Measurements from ENCODE around the gene MAP7D2. TPM values are rescaled to one million over a fixed set of nuclear protein-coding genes. Genes with fewer than 3 reads are reported as not detected.

Gene MAP7D2
- total and polyA plus RNA-seq, 2 of the 4 experiments (the other 2 are of a cell fraction): 0.18 to 0.19 TPM

GRCh38 chrX:20011608-20012007, 105.1 kb downstream of the MAP7D2 start:
- Histone ChIP-seq H4K8ac (ENCODE audit: low read depth in 2 of 2, low read length in 2 of 2) (no peak overlapping the region), H3K36me3 (ENCODE audit: control insufficient read depth, insufficient read depth, low read length) (no peaks in the 10 kb centered on the region), H2AK5ac (ENCODE audit: low read depth, low read length) (no peak overlapping the region), H3K4me3 (ENCODE audit: insufficient read depth, low read depth, low read length) (no peak overlapping the region), H3K9me3 (ENCODE audit: control insufficient read depth, insufficient read depth, low read length) (peaks cover 13% of the 10 kb centered on the region), H3K9ac (ENCODE audit: low read depth, low read length) (no peak overlapping the region), H3K79me1 (ENCODE audit: low read depth in 1 of 2, low read length in 2 of 2) (no peaks in the 10 kb centered on the region), H3K4me2 (ENCODE audit: low read depth, low read length) (no peak overlapping the region), H3K27me3 (ENCODE audit: control insufficient read depth, insufficient read depth, low read length) (peaks cover 16% of the 10 kb centered on the region), H2AK9ac (replicated peaks; ENCODE audit: low read depth, low read length, poor library complexity) (no peak overlapping the region), H2AFZ (replicated peaks; ENCODE audit: low read length, poor library complexity) (no peak overlapping the region), H3K23ac (ENCODE audit: low read depth, low read length) (no peak overlapping the region), H3K14ac (replicated peaks; ENCODE audit: low read depth, low read length) (no peak overlapping the region), H3K9me1 (ENCODE audit: insufficient read depth, low read length) (no peaks in the 10 kb centered on the region), H2BK15ac (ENCODE audit: low read depth, low read length) (no peak overlapping the region), H4K20me1 (ENCODE audit: insufficient read depth, low read length) (no peaks in the 10 kb centered on the region), H3K4me1 (ENCODE audit: control insufficient read depth, insufficient read depth, low read length) (no peaks in the 10 kb centered on the region), H3K27ac (ENCODE audit: insufficient read depth, low read length) (no peak overlapping the region), H3K18ac (ENCODE audit: low read depth, low read length) (no peak overlapping the region), H2BK20ac (ENCODE audit: low read depth, low read length) (no peak overlapping the region), H3K4ac (ENCODE audit: low read depth, low read length) (no peak overlapping the region), H3K56ac (ENCODE audit: extremely low read depth, insufficient read depth, low read length) (no peak overlapping the region), H4K5ac (ENCODE audit: low read depth, low read length) (no peak overlapping the region), H4K91ac (ENCODE audit: insufficient read depth, low read depth, low read length) (no peak overlapping the region), H2BK120ac (ENCODE audit: low read depth, low read length) (no peak overlapping the region), H2BK5ac (ENCODE audit: low read depth, low read length, poor library complexity, severe bottlenecking) (no peak overlapping the region)
- ChIA-PET POLR2A (ENCODE audit: unreplicated experiment) (no interaction called here), CTCF (no interaction called here)
- dilution Hi-C loops (cut with HindIII; ENCODE audit: low sequenced_read_pairs, unreplicated experiment) (no loop called here), intact Hi-C loops (cut with micrococcal nuclease) (no loop called here), in situ Hi-C loops (cut with MboI; ENCODE audit: low sequenced_read_pairs) (no loop called here)
- TF ChIP-seq NFE2L2 (IDR thresholded peaks at IDR 0.05; ENCODE audit: low read depth, low read length) (no peak), MAZ (IDR thresholded peaks at IDR 0.05; ENCODE audit: borderline replicate concordance, low read depth, low read length) (no peak), RAD21 (IDR thresholded peaks at IDR 0.05; ENCODE audit: low read length) (no peak), ELK1 (IDR thresholded peaks at IDR 0.05; ENCODE audit: borderline replicate concordance, low read depth, low read length) (no peak), CHD1 (IDR thresholded peaks at IDR 0.05; ENCODE audit: low read depth, low read length) (no peak)
- TF ChIP-seq, protein P1, sequence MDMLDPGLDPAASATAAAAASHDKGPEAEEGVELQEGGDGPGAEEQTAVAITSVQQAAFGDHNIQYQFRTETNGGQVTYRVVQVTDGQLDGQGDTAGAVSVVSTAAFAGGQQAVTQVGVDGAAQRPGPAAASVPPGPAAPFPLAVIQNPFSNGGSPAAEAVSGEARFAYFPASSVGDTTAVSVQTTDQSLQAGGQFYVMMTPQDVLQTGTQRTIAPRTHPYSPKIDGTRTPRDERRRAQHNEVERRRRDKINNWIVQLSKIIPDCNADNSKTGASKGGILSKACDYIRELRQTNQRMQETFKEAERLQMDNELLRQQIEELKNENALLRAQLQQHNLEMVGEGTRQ (IDR thresholded peaks at IDR 0.05; ENCODE audit: low read depth, low read length): no peak
- BruUV-seq (replicated peaks): no TSS peak
- DNase-seq (no peak), ATAC-seq (ENCODE audit: low read depth) (no peak)
- no CpG with 5 or more reads among the region's 4 CpGs for WGBS, 2 experiments (ENCODE audit: extremely low coverage in 2 of 2, insufficient read length in 1 of 2)

All from IMR-90 (cell line).